ENCODE measurements around the gene THAP11.

The THAP11 gene

DNA sequence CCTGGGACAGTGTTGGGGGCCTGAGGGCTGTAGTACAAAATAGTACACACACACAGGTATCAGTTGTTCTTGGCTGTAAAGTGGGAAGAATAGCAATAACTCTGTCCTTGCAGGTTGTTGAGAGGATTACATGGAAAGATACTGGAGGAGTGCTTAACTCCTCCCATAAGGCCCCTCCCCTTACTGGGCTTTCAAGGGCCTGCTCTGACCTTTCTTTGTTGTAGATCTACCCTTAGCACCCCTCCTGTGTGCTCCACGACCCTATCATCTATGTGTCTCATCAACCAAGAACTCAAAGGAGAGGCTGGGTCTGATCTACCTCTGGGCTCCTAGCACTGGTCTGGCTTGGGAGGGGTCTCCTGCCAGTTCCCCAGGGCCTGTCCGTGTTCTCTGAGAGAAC, 22.5 kb downstream of the THAP11 start:
- DNase-seq = no peak

- no peak for DNase-seq
These were observed 23.2 kb downstream of the THAP11 start for GRCh38 chr16:67865318-67865717.

- no peak for DNase-seq
These were observed 26.2 kb downstream of the THAP11 start for GRCh38 chr16:67868290-67868689.

DNA sequence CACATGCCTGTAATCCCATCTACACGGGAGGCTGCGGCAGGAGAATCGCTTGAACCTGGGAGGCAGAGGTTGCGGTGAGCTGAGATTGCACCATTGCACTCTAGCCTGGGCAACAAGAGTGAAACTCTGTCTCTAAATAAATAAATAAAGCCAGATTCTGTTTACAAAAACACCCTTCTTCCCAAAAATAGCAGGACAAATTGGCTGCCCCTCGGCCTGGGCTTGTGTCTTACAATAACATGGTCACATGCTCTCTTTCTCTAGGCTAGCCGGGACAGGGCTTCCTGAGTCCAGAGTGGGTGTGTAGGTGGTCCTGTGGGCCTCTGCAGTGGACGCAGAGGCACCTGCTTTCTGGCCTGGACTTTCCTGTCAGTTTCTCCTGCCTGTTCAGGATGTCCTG, 27.5 kb downstream of the THAP11 start:
- DNase-seq = no peak

DNA sequence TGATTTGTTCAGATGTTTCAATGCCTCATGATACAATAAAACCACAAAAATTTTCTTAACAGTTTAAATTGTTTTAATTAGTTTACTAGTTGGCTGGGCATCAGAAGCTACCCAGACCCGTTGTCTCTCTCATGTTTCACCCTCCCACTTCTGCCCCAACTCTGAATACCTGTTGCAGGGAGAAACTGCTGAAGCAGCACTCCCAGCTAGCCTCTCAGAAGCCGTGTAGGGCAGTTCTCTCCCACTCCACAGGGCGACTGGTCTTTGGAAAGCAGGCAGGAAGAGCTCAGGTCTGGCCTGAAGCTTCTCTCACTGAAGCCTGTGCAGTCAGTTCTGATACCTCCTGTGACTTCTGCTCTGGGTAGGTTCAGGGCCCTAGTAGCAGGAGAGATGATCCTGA, 29.1 kb downstream of the THAP11 start:
- no peak for DNase-seq

- DNase-seq = no peak
These were observed 30.1 kb downstream of the THAP11 start for GRCh38 chr16:67872131-67872630.

- peak; percentile 40 for DNase-seq
These were observed 30.7 kb downstream of the THAP11 start, which contains the start of gene EDC4 for GRCh38 chr16:67872631-67873434. EDC4 (plus strand) TSS chr16:67873052; CDS start chr16:67873262, 210 bp downstream.

DNA sequence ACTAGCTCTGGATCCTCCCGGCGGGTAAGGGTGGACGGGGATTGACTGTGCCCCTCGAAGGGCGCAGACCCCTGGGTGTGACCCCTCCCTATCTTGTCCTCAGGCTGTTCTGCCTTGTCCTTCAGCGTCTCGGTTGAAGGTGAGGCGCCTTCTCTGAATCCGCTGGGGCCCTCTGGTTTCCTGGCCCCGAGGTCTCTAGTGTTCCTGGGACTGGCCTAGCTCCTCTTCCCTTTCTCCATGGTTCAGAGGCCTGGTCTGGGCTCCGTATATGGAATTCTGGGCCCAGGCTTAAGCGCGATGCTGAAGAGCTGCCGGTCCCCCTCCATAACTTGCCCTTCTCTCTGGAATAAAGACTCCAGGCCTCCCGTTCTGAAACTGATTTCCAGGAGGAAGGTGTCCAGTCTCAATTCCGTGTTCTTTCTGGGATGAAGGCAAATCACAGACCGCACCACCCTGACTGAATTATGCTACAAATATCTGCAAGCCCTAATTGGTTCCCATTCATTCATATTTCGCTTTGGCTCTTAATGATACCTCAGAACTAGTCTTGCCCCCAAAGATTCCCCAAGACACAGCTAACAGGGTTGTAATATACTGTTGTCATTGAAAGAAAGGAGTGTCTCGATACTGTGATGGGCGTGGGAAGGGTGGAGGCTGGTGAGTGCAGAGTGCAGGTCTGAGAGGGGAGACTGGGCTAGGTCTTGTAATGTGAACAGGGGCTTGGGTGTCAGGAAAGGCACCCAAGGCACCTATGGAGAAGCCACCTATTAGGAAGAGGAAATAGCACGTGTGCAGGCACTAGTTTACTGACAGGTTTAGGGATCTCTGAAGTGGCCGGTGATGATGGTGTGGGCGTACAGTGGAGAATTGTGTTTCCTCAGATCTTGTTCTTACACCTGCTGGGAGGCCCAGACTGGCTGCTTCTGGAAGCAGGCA, 31.6 kb downstream of the THAP11 start:
- DNase-seq = no peak

- DNase-seq = no peak
These were observed 32.3 kb downstream of the THAP11 start for GRCh38 chr16:67874372-67874771.

DNA sequence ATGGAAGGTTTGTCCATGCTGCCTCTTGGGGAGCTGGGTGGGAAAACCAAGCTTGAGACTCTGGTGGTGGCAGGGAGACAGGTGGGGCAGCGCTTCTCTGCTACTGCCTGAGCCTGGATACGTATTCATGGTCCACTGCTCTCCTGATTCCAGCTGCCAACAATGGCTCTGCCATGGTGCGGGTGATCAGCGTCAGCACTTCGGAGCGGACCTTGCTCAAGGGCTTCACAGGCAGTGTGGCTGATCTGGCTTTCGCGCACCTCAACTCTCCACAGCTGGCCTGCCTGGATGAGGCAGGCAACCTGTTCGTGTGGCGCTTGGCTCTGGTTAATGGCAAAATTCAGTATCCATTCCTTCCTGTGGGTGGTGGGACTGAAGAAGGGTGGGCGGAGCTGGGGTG, 34.9 kb downstream of the THAP11 start:
- DNase-seq = no peak

GRCh38 chr16:67878232-67878631, 36.1 kb downstream of the THAP11 start:
- DNase-seq = no peak

DNA sequence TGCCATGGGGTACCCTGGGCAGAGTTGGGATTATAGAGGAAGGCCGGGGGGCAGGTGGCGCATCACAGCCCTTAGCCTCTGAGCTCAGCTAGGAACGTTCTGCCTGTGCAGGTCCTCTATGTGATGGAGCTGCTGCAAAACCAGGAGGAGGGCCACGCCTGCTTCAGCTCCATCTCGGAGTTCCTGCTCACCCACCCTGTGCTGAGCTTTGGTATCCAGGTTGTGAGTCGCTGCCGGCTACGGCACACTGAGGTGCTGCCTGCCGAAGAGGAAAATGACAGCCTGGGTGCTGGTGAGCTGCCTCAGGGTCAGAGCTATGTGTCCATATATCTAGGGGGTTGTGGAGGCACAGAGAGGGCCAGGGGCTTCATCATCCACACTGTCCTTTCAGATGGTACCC, 36.7 kb downstream of the THAP11 start:
- DNase-seq = no peak

DNA sequence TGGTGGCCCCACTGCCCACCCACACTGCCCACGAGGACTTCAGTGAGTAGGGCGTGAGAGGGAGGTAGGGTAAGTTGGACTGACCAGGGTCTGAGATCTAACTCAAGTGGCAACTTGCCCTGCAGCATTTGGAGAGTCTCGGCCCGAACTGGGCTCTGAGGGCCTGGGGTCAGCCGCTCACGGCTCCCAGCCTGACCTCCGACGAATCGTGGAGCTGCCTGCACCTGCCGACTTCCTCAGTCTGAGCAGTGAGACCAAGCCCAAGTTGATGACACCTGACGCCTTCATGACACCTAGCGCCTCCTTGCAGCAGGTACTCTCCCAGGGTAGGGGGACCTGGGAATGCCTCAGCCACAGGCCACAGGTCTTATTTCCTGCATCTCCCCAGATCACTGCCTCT, 37.3 kb downstream of the THAP11 start:
- DNase-seq = no peak

- no peak for DNase-seq
These were observed 37.8 kb downstream of the THAP11 start for GRCh38 chr16:67879936-67880335.

DNA sequence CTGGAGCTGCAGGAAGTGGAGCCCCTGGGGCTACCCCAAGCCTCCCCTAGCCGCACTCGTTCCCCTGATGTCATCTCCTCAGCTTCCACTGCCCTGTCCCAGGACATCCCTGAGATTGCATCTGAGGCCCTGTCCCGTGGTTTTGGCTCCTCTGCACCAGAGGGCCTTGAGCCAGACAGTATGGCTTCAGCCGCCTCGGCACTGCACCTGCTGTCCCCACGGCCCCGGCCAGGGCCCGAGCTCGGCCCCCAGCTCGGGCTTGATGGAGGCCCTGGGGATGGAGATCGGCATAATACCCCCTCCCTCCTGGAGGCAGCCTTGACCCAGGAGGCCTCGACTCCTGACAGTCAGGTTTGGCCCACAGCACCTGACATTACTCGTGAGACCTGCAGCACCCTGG, 38.5 kb downstream of the THAP11 start:
- no peak for DNase-seq

DNA sequence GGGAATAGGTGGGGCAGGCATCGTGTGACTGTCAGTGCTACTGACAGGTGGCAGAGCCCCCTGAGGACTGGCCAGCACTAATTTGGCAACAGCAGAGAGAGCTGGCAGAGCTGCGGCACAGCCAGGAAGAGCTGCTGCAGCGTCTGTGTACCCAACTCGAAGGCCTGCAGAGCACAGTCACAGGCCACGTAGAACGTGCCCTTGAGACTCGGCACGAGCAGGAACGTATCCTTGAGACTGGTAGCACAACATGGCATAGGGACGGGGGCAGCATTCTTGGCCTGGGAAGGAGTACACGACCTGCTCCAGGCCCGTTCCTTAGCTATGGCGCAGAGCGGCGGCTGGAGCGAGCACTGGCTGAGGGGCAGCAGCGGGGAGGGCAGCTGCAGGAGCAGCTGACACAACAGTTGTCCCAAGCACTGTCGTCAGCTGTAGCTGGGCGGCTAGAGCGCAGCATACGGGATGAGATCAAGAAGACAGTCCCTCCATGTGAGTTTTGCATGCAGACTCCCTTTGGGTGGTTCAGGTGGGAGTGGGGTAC, 39.6 kb downstream of the THAP11 start:
- DNase-seq = no peak

- DNase-seq = no peak
These were observed 40.4 kb downstream of the THAP11 start for GRCh38 chr16:67882374-67883145.

- no peak for DNase-seq
These were observed 41.2 kb downstream of the THAP11 start for GRCh38 chr16:67883146-67883871.

DNA sequence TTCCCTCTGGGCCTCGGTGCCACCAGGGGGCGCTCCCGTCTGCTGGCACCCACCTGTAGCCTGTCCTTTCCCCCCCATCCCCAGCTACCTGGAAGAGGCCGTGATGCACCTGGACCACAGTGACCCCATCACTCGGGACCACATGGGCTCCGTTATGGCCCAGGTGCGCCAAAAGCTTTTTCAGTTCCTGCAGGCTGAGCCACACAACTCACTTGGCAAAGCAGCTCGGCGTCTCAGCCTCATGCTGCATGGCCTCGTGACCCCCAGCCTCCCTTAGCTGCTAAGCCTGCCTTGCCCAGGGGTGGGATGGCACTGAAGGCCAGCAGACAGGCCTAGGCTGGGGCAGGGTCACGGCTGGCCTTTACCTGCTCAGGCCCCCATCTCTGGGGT, 41.7 kb downstream of the THAP11 start:
- DNase-seq = peak; percentile 10

GRCh38 chr16:67884684-67885083, 42.6 kb downstream of the THAP11 start, which contains the start of gene NRN1L:
NRN1L (plus strand) TSS chr16:67884885; CDS start chr16:67884904, 19 bp downstream.
- DNase-seq = peak; percentile 78

GRCh38 chr16:67885545-67885944, 43.4 kb downstream of the THAP11 start:
- DNase-seq = no peak

DNA sequence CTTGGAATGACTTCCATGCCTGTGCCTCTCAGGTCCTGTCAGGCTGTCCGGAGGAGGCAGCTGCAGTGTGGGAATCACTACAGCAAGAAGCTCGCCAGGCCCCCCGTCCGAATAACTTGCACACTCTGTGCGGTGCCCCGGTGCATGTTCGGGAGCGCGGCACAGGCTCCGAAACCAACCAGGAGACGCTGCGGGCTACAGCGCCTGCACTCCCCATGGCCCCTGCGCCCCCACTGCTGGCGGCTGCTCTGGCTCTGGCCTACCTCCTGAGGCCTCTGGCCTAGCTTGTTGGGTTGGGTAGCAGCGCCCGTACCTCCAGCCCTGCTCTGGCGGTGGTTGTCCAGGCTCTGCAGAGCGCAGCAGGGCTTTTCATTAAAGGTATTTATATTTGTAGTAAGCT, 43.9 kb downstream of the THAP11 start:
- DNase-seq = no peak

Data from DMS153 (cell line).